KBM-7 (cell line): ENCODE data around the gene EREG.
"Not testable (repeated sequence)": the region's sequence is repeated elsewhere in the genome, so short reads cannot be mapped to it uniquely, and the experiment has no call there.

Experiments
- DNase-seq: peaks from one replicate; pipeline ENCODE4 v3.0.0-alpha.2; 2015
- in situ Hi-C: fragments of 300-500 bp; cut with MboI; formaldehyde crosslinking; loops from 2 replicates; pipeline ENCODE4 v1.14.3; 2020; ENCODE audit warnings: low sequenced_read_pairs, low pct_unique_long_range_greater_than_20kb, mixed read lengths

EREG gene

DNA sequence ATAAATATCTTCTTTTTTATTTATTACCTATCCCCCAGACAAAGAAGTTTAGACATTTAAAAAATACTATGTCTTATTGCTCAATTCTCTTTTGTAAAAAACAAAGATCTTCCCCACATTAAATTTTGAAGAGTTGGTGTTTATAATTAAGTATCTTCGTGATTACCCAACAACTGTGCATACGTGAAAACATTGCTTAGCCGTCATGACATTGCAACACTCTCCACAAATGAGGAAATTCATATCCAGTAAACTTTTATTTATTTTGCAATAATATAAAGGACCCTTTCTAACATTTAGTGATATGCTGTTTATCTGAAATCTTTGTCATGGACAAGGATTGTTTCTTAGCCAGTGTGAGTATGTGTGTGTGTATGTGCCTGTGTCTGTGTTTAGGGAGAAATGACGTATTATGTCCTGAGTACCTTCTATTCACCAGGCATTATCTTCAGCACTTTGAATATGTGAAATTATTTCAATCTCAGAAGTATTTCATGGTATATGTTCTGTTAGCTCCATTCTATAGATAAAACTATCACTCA, 26.1 kb upstream of the EREG start:
- no peak for DNase-seq
- in situ Hi-C loops: no loop called here

GRCh38 chr4:74339501-74339900, 25.4 kb upstream of the EREG start:
- in situ Hi-C loops: no loop called here
- no peak for DNase-seq

DNA sequence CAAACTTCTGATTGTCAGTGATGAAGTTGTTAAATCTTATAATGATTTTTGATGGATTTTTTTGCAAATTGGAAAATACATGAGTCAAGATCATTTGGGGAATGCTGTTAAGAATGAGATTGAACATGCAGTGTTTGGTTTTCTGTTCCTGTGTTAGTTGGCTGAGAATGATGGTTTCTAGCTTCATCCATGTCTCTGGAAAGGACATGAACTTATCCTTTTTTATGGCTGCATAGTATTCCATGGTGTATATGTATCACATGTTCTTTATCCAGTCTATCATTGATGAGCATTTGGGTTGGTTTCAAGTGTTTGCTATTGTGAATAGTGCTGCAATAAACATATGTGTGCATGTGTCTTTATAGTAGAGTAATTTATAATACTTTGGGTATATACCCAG, 24.5 kb upstream of the EREG start:
- in situ Hi-C loops: not testable (repeated sequence)

DNA sequence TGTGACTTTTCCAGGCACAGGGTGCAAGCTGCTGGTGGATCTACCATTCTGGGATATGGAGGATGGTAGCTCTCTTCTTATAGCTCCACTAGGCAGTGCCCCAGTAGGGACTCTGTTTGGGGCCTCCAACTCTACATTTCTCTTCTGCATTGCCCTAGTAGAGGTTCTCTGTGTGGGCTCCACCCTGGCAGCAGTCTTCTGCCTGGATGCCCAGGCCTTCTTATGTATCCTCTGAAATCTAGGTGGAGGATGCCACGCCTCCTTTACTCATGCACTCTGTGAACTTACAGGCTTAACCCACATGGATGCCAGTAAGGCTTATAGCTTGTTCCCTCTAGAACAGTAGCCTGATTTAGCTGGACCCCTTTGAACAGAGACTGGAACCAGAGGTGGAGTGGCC, 20.9 kb upstream of the EREG start:
- DNase-seq: no peak
- in situ Hi-C loops: no loop called here

More for the DNA sequence above, 24.5 kb upstream of the EREG start:
- DNase-seq: not testable (repeated sequence)

- DNase-seq: no peak
- in situ Hi-C loops: no loop called here
Observed at GRCh38 chr4:74353858-74354257, 11.1 kb upstream of the EREG start.

DNA sequence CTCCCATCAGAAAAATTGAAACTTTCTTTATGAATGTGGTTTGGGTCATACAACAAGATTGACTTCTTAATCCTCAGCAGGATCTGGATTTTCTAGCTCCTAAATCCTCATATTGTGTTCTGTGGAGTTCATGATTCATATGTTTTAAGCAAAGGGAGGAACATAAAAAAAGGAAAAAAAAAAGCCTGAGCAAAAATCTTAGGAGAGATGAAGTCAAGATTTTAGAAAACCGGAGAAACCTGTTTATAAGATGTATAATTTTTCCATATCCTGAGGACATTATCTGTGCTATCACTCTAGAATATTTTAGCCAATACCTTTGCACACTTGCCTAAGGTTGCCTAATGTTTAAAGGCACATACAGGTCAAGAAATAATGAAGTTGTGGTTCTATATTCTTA, 7.0 kb upstream of the EREG start:
- in situ Hi-C loops: no loop called here
- DNase-seq: no peak

DNA sequence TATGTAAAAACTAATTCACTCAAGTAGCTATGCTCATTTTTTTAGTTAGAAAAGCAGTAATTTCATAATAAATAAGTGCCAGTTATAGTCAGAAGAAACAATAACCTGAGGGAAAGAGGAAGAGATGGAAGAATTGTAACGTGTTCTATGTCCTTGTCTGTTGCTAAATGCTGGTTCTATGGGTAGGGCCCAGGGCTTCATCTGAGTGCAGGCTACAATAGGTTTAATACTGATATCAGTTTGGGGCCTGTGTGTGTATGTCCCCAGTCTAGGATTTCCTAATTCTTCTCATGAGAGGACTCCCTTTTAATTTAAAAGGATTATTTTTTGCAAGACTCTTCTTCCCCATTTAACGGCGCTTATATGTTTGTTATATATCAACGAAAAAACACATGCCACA, 3.3 kb upstream of the EREG start:
- in situ Hi-C loops: no loop called here
- no peak for DNase-seq

- no peak for DNase-seq
- in situ Hi-C loops: no loop called here
Observed at GRCh38 chr4:74362347-74362746, 2.6 kb upstream of the EREG start.

GRCh38 chr4:74364256-74364651, 691 bp upstream of the EREG start:
- no peak for DNase-seq
- in situ Hi-C loops: no loop called here

DNA sequence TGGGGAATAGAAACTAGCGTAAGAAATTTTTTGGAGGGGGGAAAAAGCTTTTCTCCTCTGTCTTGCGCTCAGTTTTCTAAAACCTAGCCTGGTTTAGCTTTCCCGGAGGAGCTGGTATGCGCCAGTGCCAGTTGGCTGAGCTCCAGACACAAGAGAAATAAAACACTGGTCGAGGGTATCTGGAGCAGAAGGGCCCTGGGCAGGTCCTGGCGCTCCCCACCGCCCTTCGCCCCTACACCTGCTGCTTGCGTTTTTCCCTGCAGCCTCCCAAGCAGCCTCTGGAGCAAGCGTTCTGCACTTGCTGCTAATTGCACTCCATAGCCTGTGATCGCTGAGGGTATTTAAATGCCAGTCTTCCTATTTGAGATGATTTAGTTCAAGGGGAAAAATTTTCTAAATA, 816 bp downstream of the EREG start:
- in situ Hi-C loops: no loop called here
- DNase-seq: no peak

DNA sequence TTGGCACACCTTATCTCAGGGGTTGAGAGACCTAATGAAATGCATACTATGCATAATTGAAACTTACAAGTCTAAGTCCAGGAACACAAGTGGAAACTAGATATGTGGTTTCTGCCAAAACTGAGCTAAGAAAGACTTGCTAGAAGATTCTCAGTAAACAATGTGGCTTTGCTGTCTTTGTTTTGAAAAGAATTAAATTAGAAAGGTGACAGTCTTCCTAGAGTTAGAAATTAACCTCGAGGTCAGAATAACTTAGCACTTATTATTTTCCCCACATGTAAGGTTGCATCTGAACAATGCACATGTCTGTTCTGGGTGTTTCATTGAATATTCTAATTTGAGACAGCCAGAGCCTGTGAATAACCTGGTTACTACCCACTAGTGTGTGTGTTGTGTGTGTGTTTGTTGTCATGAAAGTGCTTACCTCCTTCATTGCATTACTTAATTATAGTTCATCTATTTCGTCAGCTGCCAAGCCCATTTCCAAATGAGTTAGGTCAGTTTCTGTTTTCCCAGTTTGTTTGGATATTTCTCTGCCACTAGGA, 1.5 kb downstream of the EREG start:
- in situ Hi-C loops: no loop called here
- DNase-seq: no peak

- in situ Hi-C loops: no loop called here
- DNase-seq: no peak
Observed at GRCh38 chr4:74367656-74368290, 2.8 kb downstream of the EREG start.

GRCh38 chr4:74368596-74368995, 3.7 kb downstream of the EREG start:
- DNase-seq: no peak
- in situ Hi-C loops: no loop called here

GRCh38 chr4:74369855-74370254, 4.9 kb downstream of the EREG start:
- no peak for DNase-seq
- in situ Hi-C loops: no loop called here

GRCh38 chr4:74370912-74371311, 6.0 kb downstream of the EREG start:
- peak; percentile 36 for DNase-seq
- in situ Hi-C loops: no loop called here

DNA sequence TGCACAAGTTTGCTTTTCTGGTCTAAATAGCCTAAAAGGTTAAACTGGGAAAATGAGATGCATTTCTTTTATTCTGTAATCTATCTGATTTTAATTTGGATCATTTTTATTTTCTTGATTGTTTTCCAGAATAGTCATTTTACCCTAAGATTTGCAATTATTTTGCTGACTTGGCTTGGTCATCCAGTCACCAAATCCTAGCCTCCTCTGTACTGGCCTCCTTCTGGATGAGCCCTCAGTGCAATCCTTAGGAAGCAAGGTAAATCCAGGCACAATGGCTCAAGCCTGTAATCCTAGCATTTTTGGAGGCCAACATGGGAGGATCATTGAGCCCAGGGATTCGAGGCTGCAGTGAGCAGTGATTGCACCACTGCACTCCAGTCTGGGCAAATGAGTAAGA, 9.2 kb downstream of the EREG start:
- in situ Hi-C loops: no loop called here
- no peak for DNase-seq

- DNase-seq: no peak
- in situ Hi-C loops: no loop called here
Observed at GRCh38 chr4:74374561-74375327, 9.8 kb downstream of the EREG start.

DNA sequence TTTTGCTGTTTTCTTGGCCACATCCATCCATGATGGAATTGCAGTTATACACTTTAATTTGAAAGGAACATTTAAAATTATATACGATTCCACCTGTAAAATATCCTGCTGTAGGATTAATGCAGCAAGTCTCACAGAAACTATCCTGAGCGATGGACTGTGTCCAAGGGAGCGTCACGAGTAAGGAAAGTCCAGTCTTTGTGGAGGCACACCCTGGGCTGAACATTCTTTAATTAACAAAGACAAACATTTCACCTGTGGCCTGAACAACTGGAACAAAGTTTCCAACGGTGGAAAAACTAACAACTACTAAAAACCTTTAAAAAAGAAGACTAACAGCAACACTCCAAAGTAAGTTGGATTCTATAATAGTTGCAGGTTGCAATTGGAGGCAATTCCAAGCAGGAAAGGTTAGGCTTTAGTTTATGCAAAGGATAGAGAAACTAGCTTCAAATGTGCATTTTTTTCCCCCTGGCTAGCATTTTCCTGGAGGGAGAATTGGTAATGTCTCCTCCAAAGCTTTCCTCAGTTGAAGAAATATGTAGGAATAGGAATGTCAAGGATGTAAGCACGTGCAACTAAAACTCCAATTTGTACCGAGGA, 11.0 kb downstream of the EREG start:
- in situ Hi-C loops: no loop called here
- DNase-seq: no peak

- in situ Hi-C loops: no loop called here
- peak; percentile 38 for DNase-seq
Observed at GRCh38 chr4:74376888-74377483, 12.0 kb downstream of the EREG start.

- DNase-seq: no peak
- in situ Hi-C loops: no loop called here
Observed at GRCh38 chr4:74377714-74378113, 12.8 kb downstream of the EREG start.
